ENCODE data around the gene BCL7B. TPM values are rescaled to one million over a fixed set of nuclear protein-coding genes. Genes with fewer than 3 reads are reported as not detected.
A peak's percentile ranks its signal among the peaks of the same experiment; 100 is the strongest.
"Not testable (repeated sequence)": the region's sequence is repeated elsewhere in the genome, so short reads cannot be mapped to it uniquely, and the experiment has no call there.

BCL7B gene
- total and polyA plus RNA-seq, 2 of the 13 experiments (the other 11 are each of a cell fraction or from before 2014, with no cell fraction given): 24.3 to 38.2 TPM

DNA sequence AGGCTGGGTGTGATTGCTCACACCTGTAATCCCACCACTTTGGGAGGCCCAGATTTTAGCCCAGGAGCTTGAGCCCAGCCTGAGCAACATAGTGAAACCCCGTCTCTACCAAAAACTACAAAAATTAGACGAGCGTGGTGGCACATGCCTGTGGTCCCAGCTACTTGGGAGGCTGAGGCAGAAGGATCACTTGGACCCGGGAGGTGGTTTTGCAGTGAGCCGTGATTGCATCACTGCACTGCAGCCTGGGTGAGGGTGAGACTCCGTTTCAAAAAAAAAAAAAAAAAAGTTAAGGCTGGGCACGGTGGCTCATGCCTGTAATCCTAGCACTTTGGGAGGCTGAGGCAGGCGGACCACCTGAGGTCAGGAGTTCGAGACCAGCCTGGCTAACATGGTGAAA, 23.5 kb upstream of the BCL7B start:
- FAIRE-seq, POLR2A ChIA-PET: not testable (repeated sequence)

DNA sequence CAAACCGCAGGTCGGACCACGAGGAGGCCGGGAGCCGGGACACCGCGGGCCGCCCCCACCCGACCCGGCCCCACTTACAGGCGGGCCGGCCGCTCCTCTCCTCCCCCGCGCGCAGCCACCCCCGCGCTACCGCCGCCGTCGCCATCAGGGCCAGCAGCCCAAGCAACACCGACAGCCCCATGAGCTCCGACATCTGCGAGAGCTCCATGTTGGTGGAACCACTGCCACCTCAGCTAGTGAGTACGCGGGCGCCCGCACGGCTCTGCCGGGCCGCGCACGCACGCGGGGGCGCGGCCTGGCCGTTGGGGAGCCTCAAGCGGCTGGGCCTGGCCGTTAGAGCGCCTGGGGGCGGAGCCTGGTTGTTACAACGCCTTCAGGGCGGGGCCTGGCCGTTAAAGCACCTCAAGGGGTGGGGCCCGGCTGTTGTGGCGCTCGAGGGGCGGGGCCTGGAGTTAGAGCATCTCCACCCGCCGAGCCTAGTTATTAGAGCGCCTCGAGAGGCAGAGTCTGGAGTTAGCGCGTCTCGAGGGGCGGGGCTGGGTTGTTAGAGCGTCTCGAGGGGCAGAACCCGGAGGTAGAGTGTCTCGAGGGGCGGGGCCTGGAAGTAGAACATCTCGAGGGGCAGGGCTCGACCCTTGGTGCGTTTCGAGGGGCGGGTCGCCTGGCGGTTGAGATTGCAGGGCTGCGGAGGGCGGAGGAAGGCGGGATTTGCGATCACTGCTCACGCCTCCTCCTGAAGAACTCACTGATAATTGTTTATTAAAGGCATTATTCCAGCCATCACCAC, 21.0 kb upstream of the BCL7B start, which contains the start of gene TBL2:
Gene TBL2 (minus strand): TSS at position 238 of the 787 bp plus-strand sequence. CDS start 30 bp downstream, at position 208.
- Histone ChIP-seq H3K79me2 (ENCODE audit: insufficient read depth, low read length) (peaks cover 24% of the 10 kb centered on the region), H3K36me3 (replicated peaks in 1 of 2; ENCODE audit: control insufficient read depth in 1 of 2, insufficient read depth in 2 of 2, low read length in 2 of 2) (peaks cover 9 to 16% of the 10 kb centered on the region in 2 experiments; a peak in 4 of 5 replicates), H3K9ac (ENCODE audit: insufficient read depth, low read depth, low read length) (peak within 1 kb of the TSS; percentile 99), H3K4me3 (replicated peaks in 1 of 3; ENCODE audit: insufficient read depth in 1 of 3, low read depth in 2 of 3, low read length in 3 of 3) (peak within 1 kb of the TSS; percentile 87 to 96 (median 94)), H3K4me1 (ENCODE audit: insufficient read depth, low read length) (peaks cover 44% of the 10 kb centered on the region), H3K27ac (ENCODE audit: extremely low read length, insufficient read depth, low read length) (peak within 1 kb of the TSS; percentile 82), H3K9me3 (ENCODE audit: low read length) (no peaks in the 10 kb centered on the region), H2AFZ (ENCODE audit: low read length) (peak within 1 kb of the TSS; percentile 85), H4K20me1 (ENCODE audit: insufficient read depth, low read length) (peaks cover 3% of the 10 kb centered on the region; the same call in 1 of the 2 replicates), H3K4me2 (ENCODE audit: low read depth, low read length) (peak within 1 kb of the TSS; percentile 86), H3K27me3 (ENCODE audit: control insufficient read depth in 1 of 2, insufficient read depth in 2 of 2, low read length in 2 of 2) (peaks cover 0 to 4% of the 10 kb centered on the region in 2 experiments; a peak in 1 of 5 replicates)
- WGBS (ENCODE audit: low lambda C conversion rate): 0% methylated on average over 22 of the region's 75 CpGs
- FAIRE-seq (peak; percentile 68), ATAC-seq (peak; percentile 91), DNase-seq (ENCODE audit: low spot score) (peak; percentile 94)
- in situ Hi-C loops (cut with HindIII; ENCODE audit: extremely low pct_ligation_motif_present, low pct_unique_long_range_greater_than_20kb): no loop called here
- ChIA-PET CTCF (ENCODE audit: low intra/inter-chr PET ratio, low total read pairs) (no interaction called here), POLR2A (interaction anchor here (0.6 to 2.4 kb wide), 12 partner anchors 9 to 74 kb away, joined by 3 to 17 read pairs (median 7); partner anchors contain the start of genes BAZ1B and BCL7B)
- BruUV-seq (replicated peaks): no TSS peak
- intact Hi-C loops (cut with micrococcal nuclease; ENCODE audit: unreplicated experiment): no loop called here
- TF ChIP-seq ZNF570 (CRISPR knock-in tag; IDR thresholded peaks at IDR 0.05; ENCODE audit: borderline replicate concordance) (no peak), ZNF547 (CRISPR knock-in tag; IDR thresholded peaks at IDR 0.05) (peak; percentile 65; the same call in 1 of the 2 replicates), PHF8 (CRISPR knock-in tag; IDR thresholded peaks at IDR 0.05) (peak; percentile 90), ZNF777 (CRISPR knock-in tag; IDR thresholded peaks at IDR 0.05) (no peak), AKAP8 (CRISPR knock-in tag; IDR thresholded peaks at IDR 0.05) (peak; percentile 72), MEIS2 (CRISPR knock-in tag; IDR thresholded peaks at IDR 0.05) (peak; percentile 71), PAF1 (CRISPR knock-in tag; IDR thresholded peaks at IDR 0.05) (no peak), ZNF24 (IDR thresholded peaks at IDR 0.05) (no peak), ATF7-NPFF (CRISPR knock-in tag; IDR thresholded peaks at IDR 0.05; ENCODE audit: low read depth) (0 out of 2 replicates have a peak, but pooled peaks have one; percentile 47), ZNF530 (CRISPR knock-in tag; IDR thresholded peaks at IDR 0.05; ENCODE audit: low read depth) (no peak), GLI4 (CRISPR knock-in tag; IDR thresholded peaks at IDR 0.05; ENCODE audit: borderline replicate concordance) (0 out of 2 replicates have a peak, but pooled peaks have one; percentile 1), SP5 (CRISPR knock-in tag; IDR thresholded peaks at IDR 0.05; ENCODE audit: borderline replicate concordance, low read depth) (no peak)
- TF ChIP-seq, protein P1, sequence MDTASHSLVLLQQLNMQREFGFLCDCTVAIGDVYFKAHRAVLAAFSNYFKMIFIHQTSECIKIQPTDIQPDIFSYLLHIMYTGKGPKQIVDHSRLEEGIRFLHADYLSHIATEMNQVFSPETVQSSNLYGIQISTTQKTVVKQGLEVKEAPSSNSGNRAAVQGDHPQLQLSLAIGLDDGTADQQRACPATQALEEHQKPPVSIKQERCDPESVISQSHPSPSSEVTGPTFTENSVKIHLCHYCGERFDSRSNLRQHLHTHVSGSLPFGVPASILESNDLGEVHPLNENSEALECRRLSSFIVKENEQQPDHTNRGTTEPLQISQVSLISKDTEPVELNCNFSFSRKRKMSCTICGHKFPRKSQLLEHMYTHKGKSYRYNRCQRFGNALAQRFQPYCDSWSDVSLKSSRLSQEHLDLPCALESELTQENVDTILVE (CRISPR knock-in tag; IDR thresholded peaks at IDR 0.05): no peak
- TF ChIP-seq, protein P2, sequence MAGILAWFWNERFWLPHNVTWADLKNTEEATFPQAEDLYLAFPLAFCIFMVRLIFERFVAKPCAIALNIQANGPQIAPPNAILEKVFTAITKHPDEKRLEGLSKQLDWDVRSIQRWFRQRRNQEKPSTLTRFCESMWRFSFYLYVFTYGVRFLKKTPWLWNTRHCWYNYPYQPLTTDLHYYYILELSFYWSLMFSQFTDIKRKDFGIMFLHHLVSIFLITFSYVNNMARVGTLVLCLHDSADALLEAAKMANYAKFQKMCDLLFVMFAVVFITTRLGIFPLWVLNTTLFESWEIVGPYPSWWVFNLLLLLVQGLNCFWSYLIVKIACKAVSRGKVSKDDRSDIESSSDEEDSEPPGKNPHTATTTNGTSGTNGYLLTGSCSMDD (CRISPR knock-in tag; IDR thresholded peaks at IDR 0.05): no peak
- TF ChIP-seq, protein P3, sequence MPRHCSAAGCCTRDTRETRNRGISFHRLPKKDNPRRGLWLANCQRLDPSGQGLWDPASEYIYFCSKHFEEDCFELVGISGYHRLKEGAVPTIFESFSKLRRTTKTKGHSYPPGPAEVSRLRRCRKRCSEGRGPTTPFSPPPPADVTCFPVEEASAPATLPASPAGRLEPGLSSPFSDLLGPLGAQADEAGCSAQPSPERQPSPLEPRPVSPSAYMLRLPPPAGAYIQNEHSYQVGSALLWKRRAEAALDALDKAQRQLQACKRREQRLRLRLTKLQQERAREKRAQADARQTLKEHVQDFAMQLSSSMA (CRISPR knock-in tag; IDR thresholded peaks at IDR 0.05): no peak

More for the DNA sequence above, 23.5 kb upstream of the BCL7B start:
- H4K20me1 ChIP-seq (ENCODE audit: insufficient read depth, low read length); H3K4me2 ChIP-seq (ENCODE audit: low read depth, low read length); H2AFZ ChIP-seq (ENCODE audit: low read length); H3K27me3 ChIP-seq (ENCODE audit: control insufficient read depth in 1 of 2, insufficient read depth in 2 of 2, low read length in 2 of 2); BruUV-seq (replicated peaks); in situ Hi-C loops (cut with HindIII; ENCODE audit: extremely low pct_ligation_motif_present, low pct_unique_long_range_greater_than_20kb); H3K9ac ChIP-seq (ENCODE audit: insufficient read depth, low read depth, low read length); H3K4me3 ChIP-seq (replicated peaks in 1 of 3; ENCODE audit: insufficient read depth in 1 of 3, low read depth in 2 of 3, low read length in 3 of 3); CTCF ChIA-PET (ENCODE audit: low intra/inter-chr PET ratio, low total read pairs); ATAC-seq; DNase-seq (ENCODE audit: low spot score); H3K36me3 ChIP-seq (replicated peaks in 1 of 2; ENCODE audit: control insufficient read depth in 1 of 2, insufficient read depth in 2 of 2, low read length in 2 of 2); H3K27ac ChIP-seq (ENCODE audit: extremely low read length, insufficient read depth, low read length); H3K9me3 ChIP-seq (ENCODE audit: low read length); intact Hi-C loops (cut with micrococcal nuclease; ENCODE audit: unreplicated experiment): not testable (repeated sequence)
- TF ChIP-seq CEBPB (IDR thresholded peaks at IDR 0.05; ENCODE audit: borderline replicate concordance, low read depth, low read length): peak; percentile 32; the same call in 1 of the 2 replicates
- peaks cover 38% of the 10 kb centered on the region for H3K4me1 ChIP-seq (ENCODE audit: insufficient read depth, low read length)
- peaks cover 19% of the 10 kb centered on the region for H3K79me2 ChIP-seq (ENCODE audit: insufficient read depth, low read length)
- WGBS (ENCODE audit: low lambda C conversion rate): 29% methylated on average over 9 of the region's 9 CpGs
